PC-3 (cell line): ENCODE measurements around the gene RMND5B. TPM values are rescaled to one million over a fixed set of nuclear protein-coding genes. Genes with fewer than 3 reads are reported as not detected.
A peak's percentile ranks its signal among the peaks of the same experiment; 100 is the strongest.

Source experiments
- ATAC-seq: fragments of 200-7000 bp; cut with Tn5 transposase; 2 replicates; pipeline ENCODE4 v1.9.1; 2020; ENCODE audit warnings: mild to moderate bottlenecking, moderate library complexity
- BruUV-seq: library from RNA; stranded (reverse); fragments of 400-500 nt; replicated peaks from 2 replicates; lab custom pipeline; 2021; lab: Mats Ljungman, UMichigan
- CTCF ChIA-PET: fragments of 300-600 bp; sonication (Branson Sonifier 250); formaldehyde crosslinking; loops from one replicate; lab custom pipeline; 2022; ENCODE audit warnings: antibody characterized with exemption; lab: Charles Lee
- POLR2A ChIA-PET: fragments of 300-600 bp; sonication (Branson Sonifier 250); formaldehyde crosslinking; loops from one replicate; lab custom pipeline; 2022; ENCODE audit warnings: antibody characterized with exemption; ENCODE audit not compliant: unreplicated experiment; lab: Charles Lee
- DNase-seq: peaks from one replicate; pipeline ENCODE4 v3.0.0-alpha.2; 2015
- H2AFZ ChIP-seq: fragments of 300-600 bp; sonication (generic); 2 replicates; pipeline ENCODE4 v1.6.0; 2016; ENCODE audit warnings: antibody characterized with exemption, low read length
- H3F3A ChIP-seq: fragments of 300-600 bp; sonication (generic); one replicate; pipeline ENCODE4 v1.6.0; 2017; ENCODE audit warnings: antibody characterized with exemption, low read length, control low read depth, mild to moderate bottlenecking; ENCODE audit not compliant: unreplicated experiment
- H3K27ac ChIP-seq: fragments of 300-600 bp; sonication (generic); 2 replicates; pipeline ENCODE4 v1.5.1; 2016; ENCODE audit warnings: mild to moderate bottlenecking, low read length
- H3K27me3 ChIP-seq: fragments of 300-600 bp; sonication (generic); 2 replicates; pipeline ENCODE4 v1.6.1; 2016; ENCODE audit warnings: low read length, mixed read lengths
- H3K36me3 ChIP-seq: fragments of 300-600 bp; sonication (generic); 2 replicates; pipeline ENCODE4 v1.6.1; 2016; ENCODE audit warnings: low read depth, mixed run types, low read length, mixed read lengths
- H3K4me1 ChIP-seq: fragments of 300-600 bp; sonication (generic); 2 replicates; pipeline ENCODE4 v1.5.1; 2016; ENCODE audit warnings: low read length; ENCODE audit not compliant: insufficient read depth
- H3K4me2 ChIP-seq: fragments of 300-600 bp; sonication (generic); 2 replicates; pipeline ENCODE4 v1.6.0; 2016; ENCODE audit warnings: low read length
- H3K4me3 ChIP-seq: fragments of 300-600 bp; sonication (generic); 2 replicates; pipeline ENCODE4 v1.5.1; 2016; ENCODE audit warnings: mild to moderate bottlenecking, low read length, mixed read lengths
- H3K79me2 ChIP-seq: fragments of 300-600 bp; sonication (generic); 2 replicates; pipeline ENCODE4 v1.6.1; 2017; ENCODE audit warnings: low read length, mixed read lengths
- H3K9ac ChIP-seq: fragments of 300-600 bp; sonication (generic); 2 replicates; pipeline ENCODE4 v1.6.0; 2016; ENCODE audit warnings: mild to moderate bottlenecking, low read length
- H3K9me2 ChIP-seq: fragments of 300-600 bp; sonication (generic); replicated peaks from 2 replicates; pipeline ENCODE4 v1.6.1; 2016; ENCODE audit warnings: mixed run types, low read length, mixed read lengths
- H3K9me3 ChIP-seq: fragments of 300-600 bp; sonication (generic); 2 replicates; pipeline ENCODE4 v1.6.1; 2016; ENCODE audit warnings: low read length, mixed read lengths
- H4K20me1 ChIP-seq: fragments of 300-600 bp; sonication (generic); 2 replicates; pipeline ENCODE4 v1.6.1; 2016; ENCODE audit warnings: low read length, mixed read lengths
- EZH2 ChIP-seq: fragments of 300-600 bp; sonication (generic); IDR thresholded peaks from one replicate; pipeline ENCODE4 v1.6.1; 2017; ENCODE audit warnings: antibody characterized with exemption, mild to moderate bottlenecking, low read length; ENCODE audit not compliant: unreplicated experiment
- EZH2phosphoT487 ChIP-seq: fragments of 300-600 bp; sonication (generic); IDR thresholded peaks from 2 replicates; pipeline ENCODE4 v1.6.1; 2018; ENCODE audit warnings: mild to moderate bottlenecking, antibody characterized with exemption, low read length, borderline replicate concordance
- intact Hi-C: fragments of 100-400 bp; cut with micrococcal nuclease; formaldehyde crosslinking; loops from 2 replicates; pipeline ENCODE4 v1.9.0; 2023
- total RNA-seq: library from RNA; depleted of rRNA; stranded (reverse); fragments of >200 nt; gene quantifications from 2 replicates; pipeline ENCODE4 v1.2.3, GENCODE V29; 2014
- TF ChIP-seq, protein P1 (sequence below): fragments of 300-600 bp; sonication (generic); conservative IDR thresholded peaks from 2 replicates; pipeline ENCODE4 v1.5.1; 2017; ENCODE audit warnings: antibody characterized with exemption, low read depth, mild to moderate bottlenecking, low read length

RMND5B gene
- total RNA-seq, 1 experiment from 2014 or later, result 33.2 TPM

DNA sequence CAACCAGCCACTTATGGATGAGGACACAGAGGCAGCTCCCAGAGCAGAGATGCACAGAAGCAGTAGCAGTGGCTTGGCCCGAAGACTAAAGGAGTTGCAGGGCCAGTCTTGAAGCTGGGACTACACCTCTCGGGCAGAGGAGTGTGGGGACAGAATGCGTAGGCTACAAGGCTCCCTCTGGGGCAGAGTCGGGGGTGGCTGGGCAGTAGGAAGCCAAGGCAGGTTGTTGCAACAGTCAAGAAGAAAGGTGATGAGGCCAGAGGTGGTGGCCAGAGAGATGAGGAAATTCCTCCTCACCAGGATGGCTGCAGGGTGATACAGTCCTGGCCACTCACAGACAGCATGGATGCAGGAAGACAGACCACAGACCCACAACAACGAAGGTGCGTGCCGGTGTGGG lies 22.4 kb upstream of the RMND5B start:
- no peaks in the 10 kb centered on the region for H3K79me2 ChIP-seq
- intact Hi-C loops, result no loop called here
- no peaks in the 10 kb centered on the region for H3K9me2 ChIP-seq
- TF ChIP-seq EZH2phosphoT487, result no peak
- TF ChIP-seq, protein P1, sequence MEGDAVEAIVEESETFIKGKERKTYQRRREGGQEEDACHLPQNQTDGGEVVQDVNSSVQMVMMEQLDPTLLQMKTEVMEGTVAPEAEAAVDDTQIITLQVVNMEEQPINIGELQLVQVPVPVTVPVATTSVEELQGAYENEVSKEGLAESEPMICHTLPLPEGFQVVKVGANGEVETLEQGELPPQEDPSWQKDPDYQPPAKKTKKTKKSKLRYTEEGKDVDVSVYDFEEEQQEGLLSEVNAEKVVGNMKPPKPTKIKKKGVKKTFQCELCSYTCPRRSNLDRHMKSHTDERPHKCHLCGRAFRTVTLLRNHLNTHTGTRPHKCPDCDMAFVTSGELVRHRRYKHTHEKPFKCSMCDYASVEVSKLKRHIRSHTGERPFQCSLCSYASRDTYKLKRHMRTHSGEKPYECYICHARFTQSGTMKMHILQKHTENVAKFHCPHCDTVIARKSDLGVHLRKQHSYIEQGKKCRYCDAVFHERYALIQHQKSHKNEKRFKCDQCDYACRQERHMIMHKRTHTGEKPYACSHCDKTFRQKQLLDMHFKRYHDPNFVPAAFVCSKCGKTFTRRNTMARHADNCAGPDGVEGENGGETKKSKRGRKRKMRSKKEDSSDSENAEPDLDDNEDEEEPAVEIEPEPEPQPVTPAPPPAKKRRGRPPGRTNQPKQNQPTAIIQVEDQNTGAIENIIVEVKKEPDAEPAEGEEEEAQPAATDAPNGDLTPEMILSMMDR, result no peak
- TF ChIP-seq EZH2, result no peak
- H3K27me3 ChIP-seq, result peaks cover 18% of the 10 kb centered on the region
- H3F3A ChIP-seq, result no peaks in the 10 kb centered on the region
- ATAC-seq, result no peak; the same call in 1 of the 2 replicates
- H3K4me2 ChIP-seq, result no peak overlapping the region
- ChIA-PET CTCF (no interaction called here), POLR2A (no interaction called here)
- H3K27ac ChIP-seq, result no peak overlapping the region
- H4K20me1 ChIP-seq, result no peaks in the 10 kb centered on the region
- peaks cover 7% of the 10 kb centered on the region; the same call in 1 of the 2 replicates for H3K4me1 ChIP-seq
- no peak overlapping the region for H2AFZ ChIP-seq
- no peak overlapping the region for H3K4me3 ChIP-seq
- H3K9me3 ChIP-seq, result no peaks in the 10 kb centered on the region
- BruUV-seq, result no TSS peak
- no peak overlapping the region for H3K9ac ChIP-seq
- H3K36me3 ChIP-seq, result no peaks in the 10 kb centered on the region
- DNase-seq, result no peak

DNA sequence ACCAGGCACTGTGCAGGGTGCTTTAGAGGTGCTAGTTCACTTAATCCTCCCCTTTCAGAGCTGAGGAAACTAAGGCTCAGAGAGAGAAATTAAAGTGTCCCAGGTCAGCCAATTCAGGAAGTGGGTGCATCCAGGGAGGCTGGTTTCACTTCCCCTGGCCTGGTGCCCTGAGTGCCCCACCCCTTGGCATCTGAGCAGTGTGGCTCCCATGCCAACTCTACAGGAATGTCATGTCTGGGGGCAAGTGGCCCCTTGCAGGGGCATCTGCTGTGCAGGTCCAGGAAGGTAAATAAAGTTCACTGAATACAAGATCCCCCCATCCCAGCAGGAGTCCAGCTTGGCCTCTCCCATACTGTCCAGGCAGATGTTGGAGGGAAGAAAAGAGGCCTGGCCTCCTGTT lies 21.8 kb upstream of the RMND5B start:
- H3K4me1 ChIP-seq, result peaks cover 10% of the 10 kb centered on the region; the same call in 1 of the 2 replicates
- TF ChIP-seq, protein P1, result no peak
- TF ChIP-seq EZH2, result no peak
- no peak for TF ChIP-seq EZH2phosphoT487
- no peaks in the 10 kb centered on the region for H3K9me3 ChIP-seq
- ChIA-PET CTCF (no interaction called here), POLR2A (no interaction called here)
- H4K20me1 ChIP-seq, result no peaks in the 10 kb centered on the region
- H3K4me3 ChIP-seq, result no peak overlapping the region
- no TSS peak for BruUV-seq
- DNase-seq (peak; percentile 38), ATAC-seq (peak; percentile 23)
- H3K27me3 ChIP-seq, result peaks cover 21% of the 10 kb centered on the region
- H3F3A ChIP-seq, result no peaks in the 10 kb centered on the region
- intact Hi-C loops, result no loop called here
- no peak overlapping the region for H3K4me2 ChIP-seq
- no peaks in the 10 kb centered on the region for H3K79me2 ChIP-seq
- no peak overlapping the region for H3K27ac ChIP-seq
- H3K9me2 ChIP-seq, result no peaks in the 10 kb centered on the region
- no peaks in the 10 kb centered on the region for H3K36me3 ChIP-seq
- H3K9ac ChIP-seq, result no peak overlapping the region
- no peak overlapping the region for H2AFZ ChIP-seq

DNA sequence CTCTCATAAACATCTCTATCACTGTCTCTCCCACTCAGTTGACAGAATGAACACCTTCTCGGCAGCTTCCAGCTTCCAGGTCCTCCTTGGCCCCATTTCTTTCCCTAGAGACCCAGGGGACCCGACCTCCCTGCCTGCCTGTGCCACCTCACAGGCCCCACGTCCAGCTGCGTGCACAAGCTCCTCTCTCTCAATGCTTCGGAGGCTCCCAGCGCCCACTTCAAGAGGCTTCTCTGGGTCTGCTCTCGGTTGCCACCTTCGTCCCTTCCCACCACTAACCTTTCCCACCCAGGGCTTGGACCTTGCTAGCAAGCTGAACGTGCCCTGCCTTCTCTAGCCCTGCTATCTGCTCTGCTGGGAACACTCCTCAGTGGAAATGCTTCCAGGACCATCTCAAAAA lies 20.3 kb upstream of the RMND5B start:
- ChIA-PET POLR2A (no interaction called here), CTCF (no interaction called here)
- no peaks in the 10 kb centered on the region for H3F3A ChIP-seq
- H3K4me1 ChIP-seq, result peaks cover 13% of the 10 kb centered on the region; the same call in 1 of the 2 replicates
- BruUV-seq, result no TSS peak
- intact Hi-C loops, result no loop called here
- H3K27ac ChIP-seq, result no peak overlapping the region
- H3K9ac ChIP-seq, result no peak overlapping the region
- TF ChIP-seq, protein P1, result no peak
- TF ChIP-seq EZH2 (no peak), EZH2phosphoT487 (no peak)
- H3K79me2 ChIP-seq, result no peaks in the 10 kb centered on the region
- H2AFZ ChIP-seq, result no peak overlapping the region
- H3K9me2 ChIP-seq, result no peaks in the 10 kb centered on the region
- H3K36me3 ChIP-seq, result no peaks in the 10 kb centered on the region
- DNase-seq (no peak), ATAC-seq (no peak)
- H3K4me3 ChIP-seq, result no peak overlapping the region
- H3K9me3 ChIP-seq, result no peaks in the 10 kb centered on the region
- no peak overlapping the region for H3K4me2 ChIP-seq
- no peaks in the 10 kb centered on the region for H4K20me1 ChIP-seq
- peaks cover 36% of the 10 kb centered on the region for H3K27me3 ChIP-seq
